GM18858 (cell line): ENCODE measurements around the gene ASTN2.

Experiments
- ATAC-seq: cut with Tn5 transposase; IDR thresholded peaks from one replicate; pipeline ENCODE4 v1.9.1; 2021; ENCODE audit not compliant: unreplicated experiment

ASTN2 gene

GRCh38 chr9:116774421-116775180 lies 640.3 kb downstream of the ASTN2 start:
- no peak for ATAC-seq

GRCh38 chr9:116767219-116767618 lies 647.6 kb downstream of the ASTN2 start:
- no peak for ATAC-seq

- no peak for ATAC-seq
Measured at GRCh38 chr9:116765011-116765410, 649.8 kb downstream of the ASTN2 start.

- no peak for ATAC-seq
Measured at GRCh38 chr9:116763770-116764169, 651.1 kb downstream of the ASTN2 start.

DNA sequence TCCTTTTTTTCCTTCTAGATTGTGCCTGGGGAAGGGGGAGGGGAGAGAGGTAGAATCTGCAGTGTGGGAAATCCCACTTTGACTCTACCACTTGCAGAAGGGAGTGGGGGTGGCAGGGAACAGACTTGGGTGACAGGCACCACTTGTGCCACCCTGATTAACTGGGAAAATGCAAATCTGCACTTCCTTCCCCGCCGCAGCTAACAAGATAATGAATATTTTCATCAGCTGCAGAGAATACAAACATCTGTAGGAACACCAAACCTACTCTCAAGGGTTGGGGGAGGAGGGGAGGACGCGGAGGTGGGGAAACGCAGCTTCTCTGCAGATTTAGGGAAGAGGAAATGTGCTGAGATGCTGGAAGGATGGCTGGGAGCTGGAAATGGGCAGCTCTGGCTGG lies 654.2 kb downstream of the ASTN2 start:
- no peak for ATAC-seq

GRCh38 chr9:116757030-116757429 lies 657.8 kb downstream of the ASTN2 start:
- ATAC-seq: no peak

DNA sequence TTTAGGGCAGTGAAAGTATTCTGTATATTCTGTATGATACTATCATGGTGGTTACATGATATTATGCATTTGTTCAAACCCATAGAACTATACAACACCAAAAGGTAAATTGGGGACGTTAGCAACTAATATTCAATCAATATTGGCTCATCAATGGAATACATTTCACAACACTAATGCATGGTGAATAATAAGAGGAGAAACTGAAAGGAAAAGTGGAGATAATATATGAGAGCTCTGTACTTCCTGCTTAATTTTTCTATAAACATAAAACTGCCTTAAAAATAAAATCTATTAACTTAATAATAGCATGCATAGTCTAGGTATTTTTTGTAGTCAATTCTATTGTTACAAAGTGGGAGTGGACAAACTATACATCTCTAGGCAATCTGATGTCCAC lies 661.5 kb downstream of the ASTN2 start:
- ATAC-seq: no peak

- ATAC-seq: no peak
Measured at GRCh38 chr9:116750510-116750909, 664.3 kb downstream of the ASTN2 start.

- ATAC-seq: no peak
Measured at GRCh38 chr9:116749772-116750171, 665.1 kb downstream of the ASTN2 start.

- no peak for ATAC-seq
Measured at GRCh38 chr9:116749176-116749575, 665.7 kb downstream of the ASTN2 start.

DNA sequence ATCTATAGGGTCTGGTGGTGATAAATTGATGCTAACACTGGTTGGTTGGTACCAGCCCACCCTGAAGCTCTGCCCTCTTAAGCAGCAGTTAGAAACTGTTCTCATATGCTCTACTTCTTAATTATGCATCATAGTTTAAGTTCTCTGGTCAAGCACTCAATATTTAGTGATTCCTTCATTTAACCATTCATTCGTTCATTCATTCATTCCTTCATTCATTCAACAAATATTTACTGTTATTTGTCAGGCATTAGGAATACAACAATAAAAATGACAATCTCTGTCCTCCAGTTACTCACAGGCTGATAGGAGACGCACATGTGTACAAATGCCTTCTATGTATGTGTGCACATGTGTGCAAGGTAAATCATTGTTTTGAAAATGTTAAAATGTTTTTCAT lies 673.1 kb downstream of the ASTN2 start:
- ATAC-seq: no peak

DNA sequence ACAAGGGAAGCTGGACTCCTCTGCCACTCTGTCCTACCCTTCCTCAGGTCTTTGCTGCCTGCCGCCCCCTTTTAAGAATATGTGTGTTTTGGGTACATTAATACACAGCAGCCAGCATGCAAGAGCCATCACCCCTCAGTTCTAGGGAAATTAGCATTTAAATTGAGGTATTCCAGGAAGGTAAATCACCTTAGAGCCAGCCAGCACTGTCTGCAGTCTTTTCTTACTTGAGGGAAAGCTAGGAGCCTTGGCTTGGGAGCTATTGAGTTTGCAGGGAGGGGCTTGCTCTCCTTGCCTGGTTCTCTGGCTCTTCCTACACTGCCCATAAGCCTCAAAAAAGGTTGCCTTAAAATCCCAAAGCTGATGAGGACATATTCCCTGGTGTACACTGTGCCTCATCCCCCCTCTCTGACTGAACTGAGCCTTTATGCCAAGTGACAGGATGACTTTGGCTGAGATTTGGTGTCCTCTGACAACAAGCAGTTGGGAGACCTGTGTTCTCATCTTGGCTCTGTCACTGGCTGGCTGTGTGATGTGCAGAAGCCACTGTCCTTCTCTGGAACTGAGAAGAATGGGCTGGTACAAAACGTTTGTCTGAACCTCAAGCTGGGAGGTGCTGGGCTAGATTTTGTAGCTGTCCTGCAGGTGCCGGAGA lies 673.6 kb downstream of the ASTN2 start:
- no peak for ATAC-seq

DNA sequence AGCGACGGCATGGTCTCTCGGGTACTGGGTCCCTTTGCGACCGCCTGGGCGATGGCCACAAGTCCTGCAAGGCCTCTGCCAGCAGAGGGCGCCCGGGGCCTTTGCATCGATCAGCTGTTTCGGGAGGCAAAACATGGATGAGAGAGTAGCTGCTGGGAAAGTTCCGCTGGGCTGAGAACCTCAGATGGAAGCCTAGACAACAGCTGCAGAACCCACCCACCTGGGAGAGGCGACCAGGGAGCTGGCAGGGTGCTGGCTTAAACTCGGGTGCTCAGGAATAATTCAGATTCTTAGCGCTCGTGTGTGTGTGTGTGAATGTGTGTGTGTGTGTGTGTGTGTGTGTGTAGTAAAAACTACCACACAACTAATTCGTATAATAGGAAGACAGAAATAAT lies 677.7 kb downstream of the ASTN2 start:
- peak; percentile 59 for ATAC-seq

DNA sequence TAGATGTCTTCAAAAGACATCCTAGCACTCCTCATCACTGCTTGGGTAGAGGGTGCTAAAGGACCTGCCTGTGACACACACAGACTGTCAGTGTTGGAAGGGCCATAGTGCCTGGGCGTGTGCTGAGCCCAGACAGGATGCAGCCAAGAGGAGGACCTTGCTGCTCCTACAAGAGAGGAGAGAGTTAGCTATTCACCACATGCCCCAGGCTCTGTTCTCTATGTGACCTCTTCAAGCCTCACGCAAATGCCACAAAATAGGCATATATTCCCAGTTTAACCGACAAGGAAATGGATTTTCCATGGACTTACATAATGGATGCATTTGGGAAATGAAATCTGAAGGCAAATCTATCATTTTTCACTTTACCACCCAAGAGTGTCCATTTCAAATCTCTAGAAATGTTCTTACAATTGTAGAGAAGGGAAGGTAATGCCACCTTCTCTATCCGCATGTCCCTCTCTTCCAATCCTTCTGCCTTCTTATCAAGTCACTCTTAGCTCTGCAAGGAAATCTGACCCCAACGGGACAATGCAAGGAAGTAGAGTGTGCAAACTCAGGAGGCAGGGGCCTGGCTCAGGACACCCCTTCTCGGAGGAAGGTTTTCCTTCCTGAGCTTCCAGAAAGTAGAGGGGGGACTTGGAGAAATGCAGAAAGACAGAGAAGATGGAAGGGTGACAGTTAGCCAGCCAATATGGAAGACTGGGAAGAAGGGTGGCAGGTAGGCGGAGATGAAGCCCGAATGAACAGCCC lies 678.3 kb downstream of the ASTN2 start:
- no peak for ATAC-seq

GRCh38 chr9:116733010-116733641 lies 681.7 kb downstream of the ASTN2 start:
- no peak for ATAC-seq

DNA sequence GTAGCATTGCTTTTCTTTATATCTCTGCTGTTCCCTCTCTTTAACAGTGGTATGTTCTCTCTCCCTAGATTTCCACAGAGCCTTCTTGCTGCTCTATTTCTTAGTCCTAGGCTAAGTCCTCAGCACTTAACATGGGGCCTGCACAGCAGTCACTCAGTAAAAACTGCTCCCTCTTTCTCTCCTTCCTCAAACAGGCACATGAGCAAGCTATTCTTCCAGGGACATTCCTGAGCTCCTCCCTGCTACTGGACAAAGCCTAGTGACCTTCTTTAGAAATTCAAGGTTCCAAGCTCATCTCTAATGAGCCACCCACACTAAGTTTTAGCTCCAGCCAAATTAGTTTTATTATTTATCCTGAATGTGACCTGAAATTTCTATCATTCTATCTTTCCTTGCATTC lies 688.3 kb downstream of the ASTN2 start:
- no peak for ATAC-seq

DNA sequence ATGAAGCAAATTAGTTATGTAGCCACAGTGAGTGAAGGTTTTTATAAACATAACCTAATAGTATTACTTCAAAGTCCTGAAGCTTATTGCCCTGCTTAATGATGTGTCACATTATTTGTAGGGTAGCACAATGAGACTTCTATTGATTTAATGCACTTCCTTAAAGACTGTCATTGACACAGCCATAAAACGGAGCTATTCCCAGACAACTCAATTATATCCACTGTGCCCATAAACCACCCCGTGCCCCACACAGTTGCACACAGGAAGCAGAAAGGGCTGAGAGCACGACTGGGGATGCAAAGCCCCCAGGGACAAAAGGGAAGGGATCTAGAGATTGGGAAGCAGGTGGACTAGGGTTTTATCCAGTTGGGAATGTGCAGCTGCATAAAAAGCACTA lies 690.7 kb downstream of the ASTN2 start:
- no peak for ATAC-seq

GRCh38 chr9:116721944-116722343 lies 692.9 kb downstream of the ASTN2 start:
- ATAC-seq: no peak

GRCh38 chr9:116721411-116721810 lies 693.4 kb downstream of the ASTN2 start:
- no peak for ATAC-seq

DNA sequence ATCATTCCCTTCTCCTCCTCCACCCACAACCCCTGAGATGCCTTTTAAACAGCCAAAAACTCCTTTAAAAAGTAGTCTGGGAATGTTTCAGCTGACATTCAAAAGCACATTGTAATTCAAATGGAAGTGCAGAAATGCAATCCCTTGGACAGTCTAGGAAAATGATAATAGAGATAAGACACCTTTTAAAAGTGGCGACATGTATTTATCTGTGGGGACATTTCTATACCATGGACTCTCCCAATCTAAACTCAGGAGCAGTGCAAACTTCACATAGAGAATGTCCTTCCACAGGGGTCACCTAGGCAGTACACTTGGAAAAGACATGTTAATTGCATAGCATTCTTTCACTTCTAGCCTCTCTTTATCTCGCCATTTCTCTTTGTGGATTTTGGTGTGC lies 694.7 kb downstream of the ASTN2 start:
- ATAC-seq: no peak

DNA sequence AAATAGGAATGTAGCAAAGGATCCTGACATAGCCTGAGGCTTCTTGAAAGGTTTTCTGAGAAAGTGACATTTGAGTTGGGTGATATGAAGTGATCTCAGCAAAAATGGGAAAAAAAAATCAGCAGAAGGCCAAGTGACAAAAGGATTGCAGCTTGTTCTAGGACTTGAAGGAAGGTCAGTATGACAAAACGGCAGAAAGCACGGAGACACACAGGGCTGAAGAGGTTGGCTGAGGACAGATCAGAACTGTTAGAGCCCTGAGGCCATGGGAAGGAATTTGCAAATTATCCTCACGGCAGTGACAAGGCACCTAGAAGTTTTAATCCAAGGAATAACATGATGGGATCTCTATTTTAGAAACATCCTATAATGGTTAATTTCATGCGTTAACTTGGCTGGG lies 696.7 kb downstream of the ASTN2 start:
- ATAC-seq: no peak

DNA sequence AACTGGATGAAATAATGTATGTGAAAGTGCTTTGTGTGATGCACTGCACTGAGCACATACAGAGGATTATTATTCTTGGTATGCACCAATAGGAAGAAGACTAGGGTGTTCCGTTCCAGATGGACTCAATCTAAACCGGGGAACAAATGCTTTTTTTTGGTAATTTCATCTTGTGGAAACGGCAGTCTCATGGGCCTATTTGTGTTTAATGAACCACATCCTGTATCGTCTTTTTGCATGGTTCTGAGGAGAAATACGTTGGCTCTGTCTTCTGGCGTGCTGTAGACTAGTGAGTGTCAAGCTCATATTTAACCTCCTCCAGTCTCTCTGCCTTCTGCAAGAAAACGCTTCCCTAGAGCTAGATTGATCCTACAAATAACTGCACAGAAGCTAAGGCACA lies 697.7 kb downstream of the ASTN2 start:
- no peak for ATAC-seq
